IMR-90 (cell line): Measurements from ENCODE around the gene CYTH2. TPM values are rescaled to one million over a fixed set of nuclear protein-coding genes. Genes with fewer than 3 reads are reported as not detected.

Experiments used
- ATAC-seq: fragments of 200-7000 bp; cut with Tn5 transposase; 2 replicates; pipeline ENCODE4 v1.9.1; 2020; ENCODE audit warnings: low read depth, mild to moderate bottlenecking, moderate library complexity
- BruUV-seq: library from RNA; stranded (reverse); fragments of 400-500 nt; replicated peaks from 2 replicates; lab custom pipeline; 2021; lab: Mats Ljungman, UMichigan
- CTCF ChIA-PET: fragments of 300-600 bp; formaldehyde crosslinking; extraction: SDS; loops from one replicate; lab custom pipeline; 2021; ENCODE audit warnings: antibody characterized with exemption; lab: Yijun Ruan, JAX
- POLR2A ChIA-PET: fragments of 300-600 bp; sonication (Branson Sonifier 250); formaldehyde crosslinking; loops from one replicate; lab custom pipeline; 2022; ENCODE audit warnings: antibody characterized with exemption; ENCODE audit not compliant: unreplicated experiment; lab: Charles Lee
- DNase-seq: peaks from one replicate; pipeline ENCODE4 v3.0.0; 2013
- H2AFZ ChIP-seq: replicated peaks from 2 replicates; pipeline ENCODE3; 2013; ENCODE audit warnings: low read length, mild to moderate bottlenecking; ENCODE audit not compliant: poor library complexity
- H2AK5ac ChIP-seq: 2 replicates; pipeline ENCODE4 v1.6.1; 2013; ENCODE audit warnings: low read depth, low read length, inconsistent platforms
- H2AK9ac ChIP-seq: replicated peaks from 2 replicates; pipeline ENCODE3; 2013; ENCODE audit warnings: mild to moderate bottlenecking, low read depth, low read length, moderate library complexity; ENCODE audit not compliant: poor library complexity
- H2BK120ac ChIP-seq: 2 replicates; pipeline ENCODE4 v1.6.1; 2013; ENCODE audit warnings: low read depth, low read length, inconsistent platforms
- H2BK15ac ChIP-seq: 3 replicates; pipeline ENCODE4 v1.6.1; 2013; ENCODE audit warnings: low read depth, low read length, inconsistent platforms
- H2BK20ac ChIP-seq: 2 replicates; pipeline ENCODE4 v1.6.1; 2013; ENCODE audit warnings: low read depth, mild to moderate bottlenecking, inconsistent platforms, low read length, moderate library complexity
- H2BK5ac ChIP-seq: 2 replicates; pipeline ENCODE4 v1.6.1; 2013; ENCODE audit warnings: mild to moderate bottlenecking, low read depth, low read length, inconsistent platforms; ENCODE audit not compliant: poor library complexity, severe bottlenecking
- H3K14ac ChIP-seq: replicated peaks from 2 replicates; pipeline ENCODE4 v1.6.1; 2013; ENCODE audit warnings: low read depth, low read length, inconsistent platforms
- H3K18ac ChIP-seq: 2 replicates; pipeline ENCODE4 v1.6.1; 2013; ENCODE audit warnings: low read depth, low read length, control low read depth
- H3K23ac ChIP-seq: 2 replicates; pipeline ENCODE4 v1.6.1; 2013; ENCODE audit warnings: low read depth, low read length, inconsistent platforms
- H3K27ac ChIP-seq: 2 replicates; pipeline ENCODE4 v1.5.1; 2013; ENCODE audit warnings: mild to moderate bottlenecking, control low read depth, low read length; ENCODE audit not compliant: insufficient read depth
- H3K27me3 ChIP-seq: 2 replicates; pipeline ENCODE4 v1.6.1; 2013; ENCODE audit warnings: low read length; ENCODE audit not compliant: control insufficient read depth, insufficient read depth
- H3K36me3 ChIP-seq: 2 replicates; pipeline ENCODE4 v1.6.1; 2013; ENCODE audit warnings: low read length, mixed read lengths; ENCODE audit not compliant: control insufficient read depth, insufficient read depth
- H3K4ac ChIP-seq: 2 replicates; pipeline ENCODE4 v1.6.1; 2013; ENCODE audit warnings: low read depth, low read length, inconsistent platforms
- H3K4me1 ChIP-seq: 2 replicates; pipeline ENCODE4 v1.6.1; 2013; ENCODE audit warnings: low read length, mixed read lengths; ENCODE audit not compliant: control insufficient read depth, insufficient read depth
- H3K4me2 ChIP-seq: 2 replicates; pipeline ENCODE4 v1.6.1; 2013; ENCODE audit warnings: low read depth, mild to moderate bottlenecking, control low read depth, low read length, moderate library complexity
- H3K4me3 ChIP-seq: 2 replicates; pipeline ENCODE4 v1.5.1; 2013; ENCODE audit warnings: low read depth, mild to moderate bottlenecking, control low read depth, low read length, moderate library complexity; ENCODE audit not compliant: insufficient read depth
- H3K56ac ChIP-seq: 2 replicates; pipeline ENCODE4 v1.6.1; 2013; ENCODE audit warnings: low read length, inconsistent platforms; ENCODE audit not compliant: insufficient read depth; ENCODE audit errors: extremely low read depth
- H3K79me1 ChIP-seq, 2 experiments: 2 replicates each; pipeline ENCODE4 v1.6.1; 2013; ENCODE audit warnings: low read length in 2 of 2, inconsistent platforms in 1 of 2, low read depth in 1 of 2
- H3K9ac ChIP-seq: 2 replicates; pipeline ENCODE4 v1.6.1; 2013; ENCODE audit warnings: low read depth, low read length, control low read depth
- H3K9me1 ChIP-seq: 2 replicates; pipeline ENCODE4 v1.6.1; 2013; ENCODE audit warnings: low read length, inconsistent platforms; ENCODE audit not compliant: insufficient read depth
- H3K9me3 ChIP-seq: 2 replicates; pipeline ENCODE4 v1.6.1; 2013; ENCODE audit warnings: low read length; ENCODE audit not compliant: control insufficient read depth, insufficient read depth
- H4K20me1 ChIP-seq: 2 replicates; pipeline ENCODE4 v1.6.1; 2013; ENCODE audit warnings: low read length, inconsistent platforms; ENCODE audit not compliant: insufficient read depth
- H4K5ac ChIP-seq: 2 replicates; pipeline ENCODE4 v1.6.1; 2013; ENCODE audit warnings: mild to moderate bottlenecking, low read depth, low read length, control low read depth
- H4K8ac ChIP-seq, 2 experiments: 2 replicates each; pipeline ENCODE4 v1.6.1; 2013; ENCODE audit warnings: low read depth in 2 of 2, low read length in 2 of 2, control low read depth in 1 of 2, inconsistent platforms in 1 of 2
- H4K91ac ChIP-seq: 2 replicates; pipeline ENCODE4 v1.6.1; 2013; ENCODE audit warnings: low read depth, low read length, inconsistent platforms; ENCODE audit not compliant: insufficient read depth
- WGBS, 2 experiments: methylation state at CpG; one replicate each; pipeline versions ENCODE4 v1.1.5 to v1.1.7; 2013; ENCODE audit warnings: missing lambda C conversion rate in 2 of 2; ENCODE audit not compliant: insufficient read length in 1 of 2; ENCODE audit errors: extremely low coverage in 2 of 2; 5-methylcytosine and 5-hydroxymethylcytosine counted together
- dilution Hi-C: fragments of 300-500 bp; cut with HindIII; formaldehyde crosslinking; loops from one replicate; pipeline ENCODE4 v1.14.3; 2018; ENCODE audit warnings: low sequenced_read_pairs; ENCODE audit not compliant: unreplicated experiment
- in situ Hi-C: fragments of 300-500 bp; cut with MboI; formaldehyde crosslinking; loops from 3 replicates; pipeline ENCODE4 v1.14.3; 2019; ENCODE audit warnings: low sequenced_read_pairs, inconsistent platforms, mixed read lengths
- intact Hi-C: fragments of 100-400 bp; cut with micrococcal nuclease; formaldehyde crosslinking; loops from 2 replicates; pipeline ENCODE4 v1.10.0; 2022
- polyA plus RNA-seq, 3 experiments: library from polyadenylated mRNA; depleted of rRNA; stranded (reverse); fragments of >200 nt; gene quantifications; 2 replicates each; pipeline ENCODE4 v1.2.3, GENCODE V29; 2012; ENCODE audit warnings: low replicate concordance in 1 of 3
- total RNA-seq: library from RNA; depleted of rRNA; stranded (reverse); fragments of >200 nt; gene quantifications from 2 replicates; pipeline ENCODE4 v1.2.3, GENCODE V29; 2012
- TF ChIP-seq, protein P1 (sequence below): fragments of 150-350 bp; IDR thresholded peaks from 2 replicates; pipeline ENCODE4 v1.6.1; 2016; ENCODE audit warnings: low read depth, mild to moderate bottlenecking, low read length, moderate library complexity, borderline replicate concordance
- TF ChIP-seq, protein P2 (sequence below): conservative IDR thresholded peaks from 2 replicates; pipeline ENCODE4 v1.5.1; 2012; ENCODE audit warnings: mild to moderate bottlenecking, low read depth, low read length, improper control_type of control experiment

Gene CYTH2
- total and polyA plus RNA-seq, 2 of the 4 experiments (the other 2 are of a cell fraction): 35.8 to 62.0 TPM

DNA sequence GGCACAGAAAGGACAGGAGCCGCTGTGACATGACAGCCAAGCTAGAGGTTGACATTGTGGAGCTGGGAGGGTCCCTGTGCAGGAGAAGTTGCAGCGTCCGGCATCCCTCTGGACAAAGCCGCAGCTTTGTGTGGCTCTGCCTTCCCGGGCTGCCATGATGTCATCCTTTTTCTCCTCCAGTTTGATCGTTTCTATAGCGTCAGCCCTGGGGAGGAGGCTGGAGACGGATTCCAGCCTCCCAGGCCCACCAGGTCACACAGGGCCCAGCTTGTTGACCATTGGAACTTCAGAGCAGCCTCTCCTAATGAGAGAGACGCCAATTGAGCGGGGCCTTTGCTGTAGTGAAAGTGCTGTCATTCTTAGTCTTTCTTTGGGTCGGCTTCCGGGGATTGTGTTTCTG, 17.5 kb upstream of the CYTH2 start:
- ChIA-PET CTCF (no interaction called here), POLR2A (no interaction called here)
- H2BK15ac ChIP-seq: no peak overlapping the region
- H3K14ac ChIP-seq: no peak overlapping the region
- ATAC-seq (no peak), DNase-seq (no peak)
- H3K79me1 ChIP-seq: peaks cover 8 to 31% of the 10 kb centered on the region in 2 experiments; a peak in 3 of 4 replicates
- no TSS peak for BruUV-seq
- no peak overlapping the region for H3K4me2 ChIP-seq
- H2AFZ ChIP-seq: no peak overlapping the region
- peaks cover under 1% of the 10 kb centered on the region; the same call in 1 of the 2 replicates for H3K4me1 ChIP-seq
- no peak overlapping the region for H4K91ac ChIP-seq
- in situ Hi-C loops: no loop called here
- no peak overlapping the region for H3K9ac ChIP-seq
- H2AK9ac ChIP-seq: no peak overlapping the region
- H3K27me3 ChIP-seq: no peaks in the 10 kb centered on the region
- 94% methylated on average over 7 of the region's 12 CpGs; no CpG with 5 or more reads in 1 of the 2 experiments for WGBS, 2 experiments
- peaks cover 55% of the 10 kb centered on the region for H3K36me3 ChIP-seq
- H3K9me1 ChIP-seq: no peaks in the 10 kb centered on the region
- H2AK5ac ChIP-seq: no peak overlapping the region
- H3K4me3 ChIP-seq: no peak overlapping the region
- intact Hi-C loops: no loop called here
- no peak overlapping the region for H3K27ac ChIP-seq
- H2BK120ac ChIP-seq: no peak overlapping the region
- H3K23ac ChIP-seq: no peak overlapping the region
- no peak overlapping the region for H3K4ac ChIP-seq
- TF ChIP-seq, protein P1, sequence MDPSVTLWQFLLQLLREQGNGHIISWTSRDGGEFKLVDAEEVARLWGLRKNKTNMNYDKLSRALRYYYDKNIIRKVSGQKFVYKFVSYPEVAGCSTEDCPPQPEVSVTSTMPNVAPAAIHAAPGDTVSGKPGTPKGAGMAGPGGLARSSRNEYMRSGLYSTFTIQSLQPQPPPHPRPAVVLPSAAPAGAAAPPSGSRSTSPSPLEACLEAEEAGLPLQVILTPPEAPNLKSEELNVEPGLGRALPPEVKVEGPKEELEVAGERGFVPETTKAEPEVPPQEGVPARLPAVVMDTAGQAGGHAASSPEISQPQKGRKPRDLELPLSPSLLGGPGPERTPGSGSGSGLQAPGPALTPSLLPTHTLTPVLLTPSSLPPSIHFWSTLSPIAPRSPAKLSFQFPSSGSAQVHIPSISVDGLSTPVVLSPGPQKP: no peak
- TF ChIP-seq, protein P2, sequence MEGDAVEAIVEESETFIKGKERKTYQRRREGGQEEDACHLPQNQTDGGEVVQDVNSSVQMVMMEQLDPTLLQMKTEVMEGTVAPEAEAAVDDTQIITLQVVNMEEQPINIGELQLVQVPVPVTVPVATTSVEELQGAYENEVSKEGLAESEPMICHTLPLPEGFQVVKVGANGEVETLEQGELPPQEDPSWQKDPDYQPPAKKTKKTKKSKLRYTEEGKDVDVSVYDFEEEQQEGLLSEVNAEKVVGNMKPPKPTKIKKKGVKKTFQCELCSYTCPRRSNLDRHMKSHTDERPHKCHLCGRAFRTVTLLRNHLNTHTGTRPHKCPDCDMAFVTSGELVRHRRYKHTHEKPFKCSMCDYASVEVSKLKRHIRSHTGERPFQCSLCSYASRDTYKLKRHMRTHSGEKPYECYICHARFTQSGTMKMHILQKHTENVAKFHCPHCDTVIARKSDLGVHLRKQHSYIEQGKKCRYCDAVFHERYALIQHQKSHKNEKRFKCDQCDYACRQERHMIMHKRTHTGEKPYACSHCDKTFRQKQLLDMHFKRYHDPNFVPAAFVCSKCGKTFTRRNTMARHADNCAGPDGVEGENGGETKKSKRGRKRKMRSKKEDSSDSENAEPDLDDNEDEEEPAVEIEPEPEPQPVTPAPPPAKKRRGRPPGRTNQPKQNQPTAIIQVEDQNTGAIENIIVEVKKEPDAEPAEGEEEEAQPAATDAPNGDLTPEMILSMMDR: no peak
- peaks cover 8% of the 10 kb centered on the region for H4K20me1 ChIP-seq
- H2BK5ac ChIP-seq: no peak overlapping the region
- no peak overlapping the region for H2BK20ac ChIP-seq
- no peak overlapping the region for H4K5ac ChIP-seq
- no peaks in the 10 kb centered on the region for H3K9me3 ChIP-seq
- no peak overlapping the region for H3K18ac ChIP-seq
- no peak overlapping the region for H4K8ac ChIP-seq
- H3K56ac ChIP-seq: no peak overlapping the region
- dilution Hi-C loops: no loop called here
